Spleen (tissue), 11 donors: ENCODE measurements around the gene RPUSD1. TPM values are rescaled to one million over a fixed set of nuclear protein-coding genes. Genes with fewer than 3 reads are reported as not detected.

ENCODE experiments used
- DNase-seq: peaks from one replicate; pipeline ENCODE4 v3.0.0-alpha.2; 2020
- H3K27ac ChIP-seq, 8 donors: fragments of 200-600 bp; sonication (generic) in 7 of 8; 1 replicate in 4 of 8; 2 replicates in 4 of 8; pipeline versions ENCODE4 v1.5.0 to v1.8.0; 2016 to 2021; ENCODE audit warnings: inconsistent platforms in 4 of 8, mild to moderate bottlenecking in 4 of 8, moderate library complexity in 1 of 8
- H3K27me3 ChIP-seq, 7 donors: fragments of 200-600 bp; sonication (generic) in 6 of 7; replicated peaks in 1 of 7; 1 replicate in 4 of 7; 2 replicates in 3 of 7; pipeline versions ENCODE4 v1.5.0 to v1.8.0; 2016 to 2021; ENCODE audit warnings: inconsistent platforms in 3 of 7, mild to moderate bottlenecking in 1 of 7
- H3K36me3 ChIP-seq, 6 donors: fragments of 200-600 bp; sonication (generic) in 5 of 6; 1 replicate in 4 of 6; 2 replicates in 2 of 6; pipeline versions ENCODE4 v1.5.0 to v1.8.0; 2016 to 2021; ENCODE audit warnings: inconsistent platforms in 2 of 6
- H3K4me1 ChIP-seq, 6 donors: fragments of 200-600 bp; sonication (generic) in 5 of 6; 1 replicate in 3 of 6; 2 replicates in 3 of 6; pipeline versions ENCODE4 v1.5.0 to v1.8.0; 2016 to 2021; ENCODE audit warnings: inconsistent platforms in 3 of 6
- H3K4me3 ChIP-seq, 8 donors: fragments of 200-600 bp; sonication (generic) in 7 of 8; 1 replicate in 4 of 8; 2 replicates in 4 of 8; pipeline versions ENCODE4 v1.5.0 to v1.8.0; 2016 to 2021; ENCODE audit warnings: inconsistent platforms in 4 of 8, mild to moderate bottlenecking in 4 of 8, moderate library complexity in 2 of 8
- H3K9me3 ChIP-seq, 8 donors: fragments of 200-600 bp; sonication (generic) in 7 of 8; 1 replicate in 4 of 8; 2 replicates in 4 of 8; pipeline versions ENCODE4 v1.5.0 to v1.8.0; 2016 to 2021; ENCODE audit warnings: inconsistent platforms in 4 of 8
- CTCF ChIP-seq, 11 experiments: fragments of 200-600 bp in 7 of 11; fragments of 450-650 bp in 4 of 11; sonication (generic) in 4 of 11; IDR thresholded peaks in 8 of 11; conservative IDR thresholded peaks in 3 of 11; 1 replicate in 7 of 11; 2 replicates in 4 of 11; pipeline versions ENCODE4 v1.4.0 to v1.8.0; 2016 to 2021; ENCODE audit warnings: antibody characterized with exemption in 11 of 11, inconsistent platforms in 4 of 11, mild to moderate bottlenecking in 1 of 11
- POLR2A ChIP-seq, 3 donors: fragments of 450-650 bp; IDR thresholded peaks; one replicate each; pipeline ENCODE4 v1.5.1; 2017; ENCODE audit warnings: antibody characterized with exemption in 3 of 3, mild to moderate bottlenecking in 1 of 3
- POLR2AphosphoS5 ChIP-seq, 3 donors: sonication (generic); formaldehyde crosslinking; IDR thresholded peaks; one replicate each; pipeline ENCODE4 v1.5.1; 2017; ENCODE audit warnings: antibody characterized with exemption in 3 of 3
- WGBS, 5 donors: extraction: QIAGEN DNeasy Blood & Tissue Kit in 3 of 5; methylation state at CpG; one replicate each; pipeline versions ENCODE4 v1.1.5 to v1.1.7; 2013 to 2018; 5-methylcytosine and 5-hydroxymethylcytosine counted together
- intact Hi-C: fragments of 100-400 bp; cut with DNase I; formaldehyde crosslinking; loops from one replicate; pipeline ENCODE4 v1.15.0; 2023; ENCODE audit warnings: low total_unique reads
- polyA plus RNA-seq, 3 donors: library from polyadenylated mRNA; stranded (reverse); fragments of 200-250 nt; gene quantifications; one replicate each; pipeline ENCODE4 v1.2.1, GENCODE V29; 2013
- total RNA-seq, 7 donors: library from RNA; depleted of rRNA in 3 of 7; stranded (reverse); fragments of >200 nt in 3 of 7; fragmentation: NEBNext Ultra II Directional in 4 of 7; extraction: Animal tissue kit (Norgen Biotek cat#: 25700) in 4 of 7; gene quantifications; one replicate each; pipeline versions ENCODE4 v1.1.0 to v1.2.1, GENCODE V29; 2016 to 2021
- donor health status: healthy with polysubstance abuse.
- donor health status: DM: no; HTN: no; CAD: no; lungs with moderate emphysema.
- donor health status: DM: no; HTN: no; CAD: no.
- donor health status: Bipolar disorder and iron deficiency.
- donor health status: healthy.
- donor health status: DM: no; HTN: no; CAD: no.
- donor health status: DM: yes; HTN: yes; CAD: no.

Gene RPUSD1
- total and polyA plus RNA-seq, 10 donors = 17.9 to 34.2 (median 21.7) TPM

- Histone ChIP-seq H3K36me3 (peaks cover 0 to 48% (median 33%) of the 10 kb centered on the region in 6 donors), H3K27me3 (peaks cover 0 to 18% (median 0%) of the 10 kb centered on the region in 7 donors), H3K27ac (peak overlapping the region in 4 of 8 donors; percentile 77 to 89 (median 84)), H3K9me3 (no peaks in the 10 kb centered on the region), H3K4me3 (peak overlapping the region; percentile 81 to 97 (median 91)), H3K4me1 (peaks cover 14 to 50% (median 24%) of the 10 kb centered on the region in 6 donors)
- 51 to 78% (median 54%) methylated on average over 20 to 38 of the region's 38 CpGs for WGBS, 5 donors
- DNase-seq = peak; percentile 76
- TF ChIP-seq POLR2AphosphoS5 (IDR thresholded peaks at IDR 0.05) (no peak), POLR2A (IDR thresholded peaks at IDR 0.05) (no peak), CTCF (IDR thresholded peaks at IDR 0.05 in 8 of 11, conservative IDR thresholded peaks at IDR 0.05 in 3 of 11) (no peak)
- intact Hi-C loops = no loop called here
These were observed 48.4 kb downstream of the RPUSD1 start for GRCh38 chr16:739560-740458.

DNA sequence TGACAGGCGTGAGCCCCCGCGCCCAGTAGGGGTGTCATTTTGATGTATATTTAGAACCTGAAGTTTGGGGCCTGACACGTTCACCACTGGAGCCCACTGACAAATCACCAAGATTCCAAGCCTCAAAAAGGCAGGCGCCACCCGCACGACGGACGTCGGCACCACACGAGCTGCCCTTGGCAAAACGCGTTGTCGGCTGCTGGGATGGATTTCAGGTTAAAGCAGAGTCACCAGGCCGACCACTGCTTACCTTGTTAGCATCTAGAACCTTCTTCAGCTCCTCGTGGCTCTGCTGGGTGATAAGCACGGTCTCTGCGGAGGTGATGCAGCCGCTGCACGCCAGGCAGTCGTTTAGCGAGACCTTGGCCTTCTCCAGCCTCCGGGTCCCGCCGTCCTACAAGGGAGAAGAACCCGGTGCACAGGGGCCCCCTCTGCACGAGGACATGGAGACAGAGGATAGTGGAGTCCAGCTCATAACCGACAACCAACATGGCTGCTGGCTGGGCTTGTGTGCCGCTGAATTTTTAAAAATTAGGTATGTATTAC, 51.2 kb downstream of the RPUSD1 start:
- H3K27me3 ChIP-seq = peaks cover 0 to under 1% (median 0%) of the 10 kb centered on the region in 7 donors
- WGBS, 5 donors = 94 to 96% (median 95%) methylated on average over 11 to 29 of the region's 29 CpGs
- no peak for TF ChIP-seq POLR2A (IDR thresholded peaks at IDR 0.05)
- no peak for TF ChIP-seq CTCF (IDR thresholded peaks at IDR 0.05 in 8 of 11, conservative IDR thresholded peaks at IDR 0.05 in 3 of 11)
- TF ChIP-seq POLR2AphosphoS5 (IDR thresholded peaks at IDR 0.05) = no peak
- peak; percentile 73 for DNase-seq
- intact Hi-C loops = no loop called here
- H3K4me1 ChIP-seq = peaks cover 14 to 50% (median 24%) of the 10 kb centered on the region in 6 donors
- H3K9me3 ChIP-seq = no peaks in the 10 kb centered on the region
- H3K36me3 ChIP-seq = peaks cover 0 to 76% (median 58%) of the 10 kb centered on the region in 6 donors
- peak overlapping the region in 1 of 8 donors; percentile 49 for H3K4me3 ChIP-seq
- peak overlapping the region in 4 of 8 donors; percentile 53 to 89 (median 80) for H3K27ac ChIP-seq

DNA sequence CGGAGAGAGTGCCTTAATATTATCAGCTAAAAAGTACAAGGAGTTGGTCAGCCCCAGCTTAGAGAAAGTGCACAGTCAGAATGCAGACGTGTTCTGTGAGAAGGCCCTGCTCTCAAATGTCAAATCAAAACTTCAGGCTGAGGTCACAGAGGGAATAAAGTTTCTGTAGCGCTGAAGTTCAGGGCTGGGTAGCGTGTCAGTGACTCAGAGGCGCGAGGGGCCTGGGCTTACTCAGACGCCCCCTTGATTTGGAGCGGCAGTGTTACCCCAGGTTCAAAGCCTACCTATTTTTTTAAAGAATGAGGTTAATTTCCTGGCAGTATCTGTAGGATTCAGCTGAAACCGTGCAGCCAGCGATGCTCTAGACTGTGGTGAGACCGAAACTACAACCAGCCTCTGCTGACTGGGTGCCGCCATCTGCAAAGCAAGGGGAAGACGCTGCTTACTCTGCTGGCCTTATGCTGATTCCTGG, 52.2 kb downstream of the RPUSD1 start:
- intact Hi-C loops = no loop called here
- H3K9me3 ChIP-seq = no peaks in the 10 kb centered on the region
- 61 to 84% (median 80%) methylated on average over 13 of the region's 13 CpGs for WGBS, 5 donors
- DNase-seq = no peak
- H3K27ac ChIP-seq = peak overlapping the region in 3 of 8 donors; percentile 75 to 89 (median 84)
- no peak overlapping the region for H3K4me3 ChIP-seq
- peaks cover 0 to 86% (median 62%) of the 10 kb centered on the region in 6 donors for H3K36me3 ChIP-seq
- peaks cover 9 to 45% (median 18%) of the 10 kb centered on the region in 6 donors for H3K4me1 ChIP-seq
- H3K27me3 ChIP-seq = no peaks in the 10 kb centered on the region
- TF ChIP-seq POLR2AphosphoS5 (IDR thresholded peaks at IDR 0.05) = no peak
- no peak for TF ChIP-seq POLR2A (IDR thresholded peaks at IDR 0.05)
- TF ChIP-seq CTCF (IDR thresholded peaks at IDR 0.05 in 8 of 11, conservative IDR thresholded peaks at IDR 0.05 in 3 of 11) = no peak
